ENCODE measurements around the gene F8. TPM values are rescaled to one million over a fixed set of nuclear protein-coding genes. Genes with fewer than 3 reads are reported as not detected.

The F8 gene
- total and polyA plus RNA-seq, 9 of the 15 experiments (the other 6 are each of a cell fraction or from before 2014, with no cell fraction given): 0.41 to 3.8 (median 0.91) TPM

DNA sequence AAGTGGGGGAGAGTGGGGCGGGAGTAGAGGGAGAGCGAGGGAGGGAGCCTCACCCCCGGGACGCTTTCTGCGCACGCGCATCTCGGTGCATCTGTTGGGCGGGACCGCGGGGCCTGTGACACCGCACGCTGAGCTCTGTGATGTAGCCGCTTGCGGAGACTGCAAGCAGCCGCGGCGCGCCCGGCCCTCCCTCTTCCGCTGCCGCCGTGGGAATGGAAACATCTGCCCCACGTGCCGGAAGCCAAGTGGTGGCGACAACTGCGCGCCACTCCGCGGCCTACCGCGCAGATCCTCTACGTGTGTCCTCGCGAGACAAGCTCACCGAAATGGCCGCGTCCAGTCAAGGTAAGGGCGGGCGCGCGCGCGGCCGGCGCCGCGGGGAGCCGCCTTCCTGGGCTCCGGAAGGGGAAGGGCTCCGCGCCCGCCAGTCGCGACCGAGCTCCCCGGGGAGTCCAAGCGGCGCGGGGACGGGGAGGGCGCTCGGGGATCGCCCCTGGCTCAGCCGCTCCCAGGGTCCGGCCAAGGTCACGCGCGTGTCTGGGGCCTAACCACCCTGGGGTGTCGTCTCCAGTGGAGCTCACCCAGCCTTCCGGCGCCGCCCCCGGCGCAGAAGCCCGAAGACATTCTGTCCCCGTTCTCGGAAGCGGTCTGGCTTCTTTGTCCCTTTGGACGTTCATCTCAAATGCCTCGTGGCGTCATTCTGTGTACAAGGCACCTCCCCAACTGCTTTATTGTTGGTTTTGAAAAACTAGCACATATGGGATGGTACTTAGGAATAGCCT lies 4.4 kb upstream of the F8 start, which contains the start of gene FUNDC2 (continued):
- TF ChIP-seq, protein P1, sequence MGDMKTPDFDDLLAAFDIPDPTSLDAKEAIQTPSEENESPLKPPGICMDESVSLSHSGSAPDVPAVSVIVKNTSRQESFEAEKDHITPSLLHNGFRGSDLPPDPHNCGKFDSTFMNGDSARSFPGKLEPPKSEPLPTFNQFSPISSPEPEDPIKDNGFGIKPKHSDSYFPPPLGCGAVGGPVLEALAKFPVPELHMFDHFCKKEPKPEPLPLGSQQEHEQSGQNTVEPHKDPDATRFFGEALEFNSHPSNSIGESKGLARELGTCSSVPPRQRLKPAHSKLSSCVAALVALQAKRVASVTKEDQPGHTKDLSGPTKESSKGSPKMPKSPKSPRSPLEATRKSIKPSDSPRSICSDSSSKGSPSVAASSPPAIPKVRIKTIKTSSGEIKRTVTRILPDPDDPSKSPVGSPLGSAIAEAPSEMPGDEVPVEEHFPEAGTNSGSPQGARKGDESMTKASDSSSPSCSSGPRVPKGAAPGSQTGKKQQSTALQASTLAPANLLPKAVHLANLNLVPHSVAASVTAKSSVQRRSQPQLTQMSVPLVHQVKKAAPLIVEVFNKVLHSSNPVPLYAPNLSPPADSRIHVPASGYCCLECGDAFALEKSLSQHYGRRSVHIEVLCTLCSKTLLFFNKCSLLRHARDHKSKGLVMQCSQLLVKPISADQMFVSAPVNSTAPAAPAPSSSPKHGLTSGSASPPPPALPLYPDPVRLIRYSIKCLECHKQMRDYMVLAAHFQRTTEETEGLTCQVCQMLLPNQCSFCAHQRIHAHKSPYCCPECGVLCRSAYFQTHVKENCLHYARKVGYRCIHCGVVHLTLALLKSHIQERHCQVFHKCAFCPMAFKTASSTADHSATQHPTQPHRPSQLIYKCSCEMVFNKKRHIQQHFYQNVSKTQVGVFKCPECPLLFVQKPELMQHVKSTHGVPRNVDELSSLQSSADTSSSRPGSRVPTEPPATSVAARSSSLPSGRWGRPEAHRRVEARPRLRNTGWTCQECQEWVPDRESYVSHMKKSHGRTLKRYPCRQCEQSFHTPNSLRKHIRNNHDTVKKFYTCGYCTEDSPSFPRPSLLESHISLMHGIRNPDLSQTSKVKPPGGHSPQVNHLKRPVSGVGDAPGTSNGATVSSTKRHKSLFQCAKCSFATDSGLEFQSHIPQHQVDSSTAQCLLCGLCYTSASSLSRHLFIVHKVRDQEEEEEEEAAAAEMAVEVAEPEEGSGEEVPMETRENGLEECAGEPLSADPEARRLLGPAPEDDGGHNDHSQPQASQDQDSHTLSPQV (IDR thresholded peaks at IDR 0.05): no peak
- TF ChIP-seq YBX1 (IDR thresholded peaks at IDR 0.05) (no peak), ZNF780A (CRISPR knock-in tag; IDR thresholded peaks at IDR 0.05) (no peak), SRSF1 (IDR thresholded peaks at IDR 0.05; ENCODE audit: low read depth, low read length) (no peak), HNRNPH1 (optimal IDR thresholded peaks at IDR 0.05; ENCODE audit: low read depth, low read length) (no peak), ZNF586 (CRISPR knock-in tag; conservative IDR thresholded peaks at IDR 0.05) (no peak), ZNF512 (tag; IDR thresholded peaks at IDR 0.05) (no peak), LEF1 (IDR thresholded peaks at IDR 0.05) (no peak), BHLHE40 (IDR thresholded peaks at IDR 0.05; ENCODE audit: low read length) (peak; percentile 84), ATF4 (CRISPR knock-in tag; IDR thresholded peaks at IDR 0.05) (no peak), ILK (tag; IDR thresholded peaks at IDR 0.05; ENCODE audit: borderline replicate concordance, low read depth) (no peak), GABPB2 (CRISPR knock-in tag; conservative IDR thresholded peaks at IDR 0.05) (no peak), NCOA2 (IDR thresholded peaks at IDR 0.05; ENCODE audit: partially characterized antibody in 2 of 2) (no peak)
- TF ChIP-seq, protein P2, sequence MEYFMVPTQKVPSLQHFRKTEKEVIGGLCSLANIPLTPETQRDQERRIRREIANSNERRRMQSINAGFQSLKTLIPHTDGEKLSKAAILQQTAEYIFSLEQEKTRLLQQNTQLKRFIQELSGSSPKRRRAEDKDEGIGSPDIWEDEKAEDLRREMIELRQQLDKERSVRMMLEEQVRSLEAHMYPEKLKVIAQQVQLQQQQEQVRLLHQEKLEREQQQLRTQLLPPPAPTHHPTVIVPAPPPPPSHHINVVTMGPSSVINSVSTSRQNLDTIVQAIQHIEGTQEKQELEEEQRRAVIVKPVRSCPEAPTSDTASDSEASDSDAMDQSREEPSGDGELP (CRISPR knock-in tag; IDR thresholded peaks at IDR 0.05; ENCODE audit: borderline replicate concordance): peak; percentile 90
- TF ChIP-seq, protein P3, sequence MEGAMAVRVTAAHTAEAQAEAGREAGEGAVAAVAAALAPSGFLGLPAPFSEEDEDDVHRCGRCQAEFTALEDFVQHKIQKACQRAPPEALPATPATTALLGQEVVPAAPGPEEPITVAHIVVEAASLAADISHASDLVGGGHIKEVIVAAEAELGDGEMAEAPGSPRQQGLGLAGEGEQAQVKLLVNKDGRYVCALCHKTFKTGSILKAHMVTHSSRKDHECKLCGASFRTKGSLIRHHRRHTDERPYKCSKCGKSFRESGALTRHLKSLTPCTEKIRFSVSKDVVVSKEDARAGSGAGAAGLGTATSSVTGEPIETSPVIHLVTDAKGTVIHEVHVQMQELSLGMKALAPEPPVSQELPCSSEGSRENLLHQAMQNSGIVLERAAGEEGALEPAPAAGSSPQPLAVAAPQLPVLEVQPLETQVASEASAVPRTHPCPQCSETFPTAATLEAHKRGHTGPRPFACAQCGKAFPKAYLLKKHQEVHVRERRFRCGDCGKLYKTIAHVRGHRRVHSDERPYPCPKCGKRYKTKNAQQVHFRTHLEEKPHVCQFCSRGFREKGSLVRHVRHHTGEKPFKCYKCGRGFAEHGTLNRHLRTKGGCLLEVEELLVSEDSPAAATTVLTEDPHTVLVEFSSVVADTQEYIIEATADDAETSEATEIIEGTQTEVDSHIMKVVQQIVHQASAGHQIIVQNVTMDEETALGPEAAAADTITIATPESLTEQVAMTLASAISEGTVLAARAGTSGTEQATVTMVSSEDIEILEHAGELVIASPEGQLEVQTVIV (CRISPR knock-in tag; IDR thresholded peaks at IDR 0.05; ENCODE audit: borderline replicate concordance): no peak

All from K562 (cell line).